HG03139 (cell line): Measurements from ENCODE around the gene CBR3.

Source experiments
- ATAC-seq: cut with Tn5 transposase; IDR thresholded peaks from one replicate; pipeline ENCODE4 v1.9.1; 2021; ENCODE audit not compliant: unreplicated experiment

Gene CBR3

GRCh38 chr21:36179145-36179544, 44.3 kb downstream of the CBR3 start:
- no peak for ATAC-seq

DNA sequence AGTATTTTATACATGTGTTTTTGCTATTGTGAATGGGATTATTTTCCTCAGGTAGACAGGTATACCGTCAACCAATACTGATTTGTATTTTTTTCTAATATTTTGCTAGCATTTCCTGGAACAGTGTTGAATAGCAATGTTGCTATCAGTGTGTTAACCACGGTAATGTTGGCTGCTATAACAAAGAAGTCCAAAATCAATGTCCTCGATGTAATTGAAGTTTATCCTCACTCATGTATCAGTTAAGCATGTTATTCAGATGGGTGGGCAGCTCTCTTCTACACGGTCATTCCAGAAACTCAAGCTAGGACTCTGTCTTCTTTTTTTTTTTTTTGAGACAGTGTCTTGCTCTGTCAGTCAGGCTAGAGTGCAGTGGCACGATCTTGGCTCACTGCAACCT, 46.1 kb downstream of the CBR3 start:
- no peak for ATAC-seq

DNA sequence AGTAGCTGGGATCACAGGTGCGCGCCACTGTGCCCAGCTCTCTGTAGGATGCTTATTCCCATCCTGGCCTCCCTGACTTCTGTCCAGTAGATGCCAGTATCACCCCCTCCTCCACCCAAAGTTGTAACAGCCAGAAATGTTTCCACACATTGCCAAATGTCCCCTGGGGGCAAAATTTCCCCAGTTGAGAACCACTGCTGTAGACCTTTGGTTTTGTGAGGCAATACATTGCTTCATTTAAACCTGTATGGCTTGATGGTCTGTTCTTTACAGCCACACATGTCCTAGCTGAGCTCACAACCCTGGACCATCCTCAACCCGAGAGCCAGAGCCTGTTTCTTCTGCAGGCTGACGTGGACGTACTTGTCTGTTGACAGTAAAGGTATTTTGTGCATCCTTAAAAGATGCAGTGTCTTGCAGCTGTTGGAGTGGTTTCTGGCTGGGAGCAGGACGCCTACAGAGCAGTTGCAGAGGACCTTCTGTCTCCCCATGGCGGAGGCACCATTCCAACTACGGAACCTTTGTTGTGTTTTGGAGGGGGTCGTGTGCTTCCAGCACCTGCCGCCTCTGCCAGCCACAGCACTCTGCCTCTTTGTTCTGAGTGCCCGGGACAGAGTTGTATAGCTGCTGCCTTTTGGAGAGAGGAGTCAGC, 48.4 kb downstream of the CBR3 start:
- no peak for ATAC-seq

DNA sequence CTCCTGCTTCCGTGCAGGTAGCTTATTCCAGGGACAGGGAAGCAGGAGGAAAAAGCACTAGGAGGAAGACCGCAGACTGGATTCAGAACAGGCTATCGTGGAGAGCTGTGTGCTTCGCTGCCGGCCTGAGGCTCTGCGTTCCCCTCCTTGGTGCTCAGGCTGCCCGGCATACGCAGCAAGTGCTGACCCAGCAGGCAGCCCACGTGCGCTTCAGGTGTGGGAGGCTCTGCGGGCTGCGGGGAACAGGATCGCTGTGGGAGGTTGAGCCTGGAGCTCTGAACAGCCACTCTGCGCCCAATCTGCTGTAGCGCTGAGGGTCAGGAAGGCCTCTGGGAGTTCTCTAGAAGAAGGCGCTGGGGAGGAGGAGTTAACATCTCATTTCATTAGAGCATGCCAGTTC, 49.7 kb downstream of the CBR3 start:
- no peak for ATAC-seq

GRCh38 chr21:36185523-36185922, 50.6 kb downstream of the CBR3 start:
- no peak for ATAC-seq

GRCh38 chr21:36186081-36186480, 51.2 kb downstream of the CBR3 start:
- ATAC-seq = no peak

GRCh38 chr21:36186506-36187399, 51.9 kb downstream of the CBR3 start:
- no peak for ATAC-seq

DNA sequence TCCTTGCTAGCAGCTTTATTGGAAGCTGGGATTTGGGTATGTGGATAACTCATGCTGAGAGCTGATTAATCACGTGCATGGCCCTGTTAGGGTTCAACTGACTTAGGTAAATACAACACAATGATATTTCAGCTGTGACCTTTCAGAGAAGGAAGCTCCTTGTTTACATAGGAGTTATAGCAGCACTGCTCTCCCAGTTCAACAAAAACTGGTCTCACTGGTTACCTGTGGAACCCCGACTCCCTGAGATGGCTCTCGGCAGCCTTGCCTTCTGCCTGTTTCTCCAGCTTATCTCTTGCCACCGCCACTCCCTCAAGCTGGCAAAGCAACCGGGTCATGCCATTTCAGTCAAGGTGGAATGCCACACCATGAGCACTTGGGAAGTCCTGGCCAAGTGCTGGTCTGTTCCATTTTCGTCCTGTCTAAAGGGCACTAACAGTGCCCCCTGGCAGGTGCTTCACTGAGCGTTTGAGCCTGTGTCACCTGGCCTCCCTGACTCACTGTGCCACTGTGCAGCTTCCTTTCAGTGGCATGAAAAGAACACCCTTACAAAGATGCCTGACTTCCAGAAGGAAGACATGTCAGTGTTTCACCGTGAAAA, 53.3 kb downstream of the CBR3 start:
- ATAC-seq = no peak

GRCh38 chr21:36188937-36189336, 54.1 kb downstream of the CBR3 start:
- ATAC-seq = no peak

DNA sequence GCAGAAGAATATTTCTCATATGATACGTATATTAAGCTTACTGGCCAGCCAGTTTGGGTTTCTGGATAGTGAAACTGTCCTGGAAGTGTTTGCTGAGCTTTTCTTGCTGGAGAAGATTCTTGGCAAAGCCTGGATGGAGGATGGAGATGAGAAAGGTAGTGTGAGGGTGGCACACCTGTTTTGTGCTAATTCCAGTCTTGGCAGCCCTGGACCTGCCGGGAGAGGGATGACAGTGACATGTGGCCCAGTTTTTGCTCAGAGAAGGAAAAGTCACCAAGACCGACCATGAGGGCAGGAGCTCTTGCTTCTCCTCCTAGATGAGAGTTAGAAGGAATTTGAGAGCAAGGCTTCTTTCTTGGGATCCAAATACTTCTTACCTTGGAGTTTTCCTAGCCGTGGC, 55.9 kb downstream of the CBR3 start:
- no peak for ATAC-seq

DNA sequence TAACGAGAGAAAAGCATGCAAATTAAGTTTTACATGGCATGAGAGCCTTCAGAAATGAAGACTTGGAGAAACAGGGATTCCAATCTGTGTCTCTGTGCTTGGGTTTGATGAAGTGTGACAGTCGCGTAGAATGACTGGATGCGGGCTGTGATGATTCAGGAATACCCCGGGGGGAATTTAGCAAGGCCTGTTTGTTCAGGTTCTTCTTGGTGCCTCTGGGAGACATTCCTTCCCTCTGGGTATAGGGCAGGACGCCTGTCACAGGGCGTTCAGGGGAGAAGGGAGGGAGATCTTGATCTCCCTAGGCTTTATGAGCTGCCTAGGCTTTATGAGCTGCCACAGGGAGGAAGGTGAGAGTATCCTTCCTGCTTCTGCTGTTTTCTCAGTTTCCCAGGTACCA, 58.3 kb downstream of the CBR3 start:
- no peak for ATAC-seq

- ATAC-seq = no peak
Observed at GRCh38 chr21:36194024-36194423, 59.1 kb downstream of the CBR3 start.

DNA sequence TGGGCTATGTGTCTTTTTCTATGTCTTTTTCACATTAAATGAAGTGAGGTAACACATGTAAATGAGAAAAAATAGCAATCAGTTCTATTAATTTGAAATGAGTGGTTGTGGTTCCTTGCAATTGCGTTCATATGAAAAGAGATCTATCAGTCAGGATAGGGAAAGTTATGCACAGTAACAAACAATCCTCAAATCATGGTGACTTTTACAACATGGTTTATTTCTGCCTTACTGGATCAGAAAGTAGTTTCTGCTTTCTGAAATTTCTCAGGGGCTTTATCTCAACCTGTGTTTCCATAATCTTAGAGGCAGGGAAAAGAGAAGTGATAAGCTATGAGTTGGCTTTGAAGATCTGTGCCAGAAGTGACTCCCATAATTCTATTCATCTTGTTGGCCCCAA, 60.7 kb downstream of the CBR3 start:
- no peak for ATAC-seq
